Effector CD4-positive, alpha-beta T cell (primary cell): Measurements from ENCODE around the gene SLMAP.

Source experiments
- DNase-seq: peaks from one replicate; pipeline ENCODE4 v3.0.0-alpha.2; 2020

The SLMAP gene

DNA sequence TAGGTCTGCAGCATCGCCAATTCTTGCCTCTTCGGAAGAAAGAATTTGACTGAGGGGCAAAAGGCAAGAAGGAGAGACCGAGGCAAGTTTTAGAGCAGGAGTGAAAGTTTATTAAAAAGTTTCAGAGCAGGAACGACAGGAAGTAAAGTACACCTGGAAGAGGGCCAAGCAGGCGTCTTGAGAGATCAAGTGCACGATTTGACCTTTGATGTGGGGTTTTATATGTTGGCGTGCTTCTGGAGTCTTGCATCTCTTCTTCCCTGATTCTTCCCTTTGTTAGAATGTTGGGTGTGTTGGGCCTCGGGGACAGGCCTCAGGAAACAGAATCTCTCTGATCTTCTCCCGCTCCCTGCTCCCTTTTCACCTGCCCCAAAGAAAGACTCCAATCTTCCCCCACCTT lies 211.5 kb downstream of the SLMAP start:
- no peak for DNase-seq

GRCh38 chr3:57968501-57968900 lies 212.4 kb downstream of the SLMAP start:
- no peak for DNase-seq

DNA sequence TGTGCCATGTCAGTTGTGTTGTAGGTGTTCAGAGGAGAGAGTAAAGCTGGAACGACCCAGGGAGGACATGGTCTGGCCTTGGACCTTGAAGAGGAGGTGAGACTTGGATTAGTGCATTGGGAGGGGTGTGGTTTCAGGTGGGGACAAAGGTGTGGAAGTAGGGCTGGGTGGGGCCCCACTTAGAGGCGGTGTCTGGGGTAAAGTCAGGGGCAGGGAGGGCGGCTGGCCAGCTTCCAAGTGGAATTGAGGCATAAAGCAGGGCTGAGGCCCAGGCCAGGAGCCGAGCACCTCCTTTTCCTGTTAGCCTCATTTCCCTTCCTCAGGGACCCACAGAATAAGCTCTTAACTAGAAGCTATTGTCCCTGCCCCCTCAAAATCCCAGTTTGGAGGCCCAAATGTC lies 215.9 kb downstream of the SLMAP start:
- no peak for DNase-seq

GRCh38 chr3:57972531-57973111 lies 216.5 kb downstream of the SLMAP start:
- DNase-seq, result no peak

- DNase-seq, result no peak
Measured at GRCh38 chr3:57973715-57974477, 217.8 kb downstream of the SLMAP start.

GRCh38 chr3:57974796-57975388 lies 218.8 kb downstream of the SLMAP start:
- no peak for DNase-seq

DNA sequence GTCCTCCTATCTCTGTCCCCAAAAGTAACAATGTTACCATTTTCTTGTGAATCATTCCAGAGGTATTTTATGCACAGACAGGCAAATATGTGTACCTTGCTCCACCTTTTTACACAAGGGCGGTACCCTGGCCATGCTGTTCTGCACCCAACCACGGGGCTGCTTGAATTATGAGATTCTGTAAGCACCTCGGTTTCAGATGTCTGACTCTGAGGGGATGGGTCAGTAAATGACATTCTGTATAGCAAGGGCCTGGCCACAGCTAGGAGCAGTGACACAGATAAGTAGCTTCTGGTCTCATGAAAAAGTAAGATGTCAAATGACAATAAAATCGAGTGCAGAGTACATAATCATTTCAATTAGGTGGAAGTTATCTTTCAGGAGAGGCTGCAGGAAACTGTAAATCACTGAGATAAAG lies 221.7 kb downstream of the SLMAP start:
- DNase-seq, result no peak

DNA sequence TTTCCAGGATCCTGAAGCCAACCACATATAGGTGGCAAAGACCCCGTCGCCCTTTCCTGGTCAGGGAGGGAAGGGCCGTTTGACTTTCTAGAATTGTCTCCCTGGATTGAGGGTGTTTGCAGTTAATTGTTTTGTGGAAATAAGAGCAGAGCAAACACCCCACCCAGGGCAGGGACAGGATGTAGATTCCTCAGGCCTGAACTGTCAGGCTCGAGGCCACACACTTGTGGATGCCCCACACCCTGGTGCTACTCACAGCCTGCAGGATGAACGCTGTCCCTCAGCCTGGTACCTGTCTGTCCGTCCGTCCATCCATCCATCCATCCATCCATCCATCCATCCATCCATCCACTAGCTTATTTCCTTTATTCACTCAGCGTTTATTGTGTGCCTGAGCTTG lies 222.2 kb downstream of the SLMAP start:
- DNase-seq, result no peak
